ENCODE results near the gene COL5A3. TPM values are rescaled to one million over a fixed set of nuclear protein-coding genes. Genes with fewer than 3 reads are reported as not detected.
"Not testable (repeated sequence)": the region's sequence is repeated elsewhere in the genome, so short reads cannot be mapped to it uniquely, and the experiment has no call there.

The COL5A3 gene
- 0.58 and 0.80 TPM in 2 replicates for total RNA-seq (2014; rRNA removed)
- polyA plus RNA-seq (2012), result 0.18 TPM

DNA sequence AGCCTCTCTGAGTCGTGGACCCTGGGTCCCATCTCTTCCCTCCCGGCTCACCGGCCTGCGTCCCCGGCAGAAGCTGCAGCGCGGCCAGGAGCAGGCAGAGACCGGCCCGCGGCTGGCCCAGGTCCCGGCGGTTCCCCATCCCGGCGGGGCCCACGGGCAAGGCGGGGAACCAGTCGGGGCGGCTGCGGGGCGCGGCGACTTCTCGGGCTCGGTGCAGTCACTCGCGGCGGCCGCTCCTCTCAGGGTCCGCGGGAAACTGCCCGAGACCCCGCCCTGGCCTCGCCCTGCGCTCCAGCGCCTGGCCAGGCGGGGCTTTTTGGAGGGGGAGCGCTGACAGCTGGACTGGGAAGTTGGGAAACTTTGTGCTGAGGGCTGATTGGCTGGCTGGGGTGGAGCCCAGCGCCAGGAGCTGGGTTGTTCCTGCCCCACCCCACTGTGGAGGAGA, at the start of gene COL5A3:
TSS of gene COL5A3 (minus strand) at position 258 of the 445 bp plus-strand sequence. CDS start at position 139, 119 bp downstream.
- no peak for DNase-seq (ENCODE audit: low read depth)

DNA sequence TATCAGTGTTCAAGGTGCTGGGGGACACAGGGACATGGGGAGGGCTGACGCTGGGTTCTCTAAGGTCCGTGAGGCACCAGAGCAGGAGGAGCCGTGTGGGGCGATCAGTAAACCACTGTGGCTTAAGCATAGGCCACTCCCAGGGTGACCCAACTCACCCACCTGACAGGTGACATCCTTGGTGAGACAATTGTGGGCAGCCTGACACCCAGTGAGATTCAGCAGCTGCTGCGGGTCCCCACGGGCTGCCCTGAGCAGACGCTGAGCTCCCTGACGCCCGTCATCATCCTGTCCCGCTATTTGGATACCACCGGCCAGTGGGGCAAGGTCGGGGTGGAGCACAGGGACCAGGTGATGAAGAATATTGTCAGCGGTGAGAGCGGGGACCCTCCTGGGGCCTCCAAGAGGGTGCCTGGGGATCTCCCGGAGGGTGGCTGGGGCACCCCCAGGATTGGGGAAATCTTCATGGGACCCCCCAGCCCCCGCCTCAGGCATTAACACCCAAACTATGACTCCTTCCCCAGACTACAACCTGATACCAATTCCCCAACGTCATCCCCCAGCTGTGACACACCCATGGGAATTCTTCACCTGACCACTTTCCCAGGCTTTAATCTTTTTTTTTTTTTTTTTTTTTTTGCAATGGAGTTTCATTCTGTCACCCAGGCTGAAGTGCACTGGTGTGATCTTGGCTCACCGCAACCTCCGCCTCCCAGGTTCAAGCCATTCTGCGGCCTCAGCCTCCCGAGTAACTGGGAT, 42.5 kb upstream of the COL5A3 start:
- no peak for DNase-seq (ENCODE audit: low read depth)

DNA sequence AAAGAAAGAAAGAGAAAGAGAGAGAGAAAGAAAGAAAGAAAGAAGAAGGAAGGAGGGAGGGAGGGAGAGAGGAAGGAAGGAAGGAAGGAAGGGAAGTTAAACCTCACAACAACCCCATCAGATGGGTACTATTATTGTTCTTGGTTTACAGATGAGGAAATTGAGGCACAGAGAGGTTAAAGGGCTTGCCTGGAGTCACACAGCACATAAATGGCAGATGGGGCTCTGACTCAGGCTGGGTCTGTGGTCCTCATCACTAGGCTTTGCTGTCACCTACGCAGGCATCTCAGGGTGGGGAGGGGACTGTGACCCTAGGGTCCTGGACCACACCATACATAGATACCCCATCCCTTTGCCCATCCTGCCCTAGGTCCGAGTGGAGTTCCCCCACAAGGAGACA, 39.3 kb upstream of the COL5A3 start:
- DNase-seq (ENCODE audit: low read depth), result no peak

DNA sequence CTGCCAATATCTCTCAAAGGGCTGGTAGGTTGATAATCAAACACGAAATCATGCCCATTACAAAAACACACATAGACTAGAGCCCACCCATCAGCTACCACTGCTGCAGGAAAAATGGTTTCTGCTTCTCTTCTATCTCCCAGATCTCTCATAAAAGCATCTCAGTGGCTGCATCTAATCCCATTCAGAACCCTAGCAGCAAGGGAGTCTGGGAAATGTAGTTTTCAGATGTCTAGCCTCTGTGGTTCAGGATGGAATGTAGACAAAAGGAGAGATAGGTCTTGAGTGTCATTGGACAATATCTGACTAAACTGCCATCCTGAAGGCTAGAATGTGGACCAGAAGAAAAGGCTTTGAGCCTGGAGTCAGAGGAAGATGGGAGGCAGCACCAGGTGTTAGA, 35.1 kb upstream of the COL5A3 start:
- no peak for DNase-seq (ENCODE audit: low read depth)

DNA sequence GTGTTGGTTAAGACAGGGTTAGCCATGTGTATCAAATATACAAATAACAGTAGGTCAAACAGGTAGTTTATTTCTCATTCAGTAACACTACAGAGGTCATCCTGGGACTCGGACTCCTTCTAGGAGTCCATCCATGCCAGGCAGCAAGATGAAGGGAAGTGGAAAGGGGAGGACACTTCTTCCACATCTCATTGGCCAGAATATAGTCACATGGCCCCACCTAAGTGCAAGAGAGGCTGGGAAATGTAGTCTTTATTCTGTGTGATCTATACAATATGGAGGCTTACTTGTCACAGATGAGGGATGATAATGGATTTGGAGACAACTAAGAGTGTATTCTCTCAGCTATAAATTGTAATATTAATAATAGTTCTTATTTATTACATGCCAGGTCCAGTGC, 34.1 kb upstream of the COL5A3 start:
- no peak for DNase-seq (ENCODE audit: low read depth)

DNA sequence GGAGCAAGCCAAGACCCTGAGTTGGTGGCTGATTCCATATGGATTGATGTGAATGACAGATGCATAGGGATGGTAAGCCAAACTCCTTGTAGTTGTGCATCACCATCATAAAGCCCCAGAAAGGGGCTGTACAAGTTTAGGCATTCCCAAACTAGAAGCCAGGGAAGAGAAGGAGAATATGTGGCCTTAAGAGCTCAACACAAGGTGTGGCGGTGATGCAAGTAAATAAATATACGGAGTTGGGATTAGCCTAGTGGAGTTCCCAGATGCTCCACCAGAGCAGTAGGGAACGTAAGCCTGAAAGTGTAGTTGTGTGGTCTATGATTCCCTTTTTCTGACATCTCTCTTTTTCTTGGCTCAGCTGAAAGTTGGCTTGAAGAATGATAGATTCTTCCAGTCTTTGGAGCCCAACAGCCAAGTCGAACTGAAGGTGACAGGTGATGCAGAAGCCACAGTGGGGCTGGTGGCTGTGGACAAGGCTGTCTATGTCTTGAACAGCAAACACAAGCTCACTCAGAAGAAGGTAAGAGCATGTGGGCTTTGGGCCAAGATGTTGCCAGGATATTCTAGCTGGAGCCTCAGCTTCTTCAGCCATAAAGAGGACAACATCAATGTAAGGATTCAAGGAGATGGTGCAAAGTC, 33.1 kb upstream of the COL5A3 start:
- peak; percentile 48 for DNase-seq (ENCODE audit: low read depth)

DNA sequence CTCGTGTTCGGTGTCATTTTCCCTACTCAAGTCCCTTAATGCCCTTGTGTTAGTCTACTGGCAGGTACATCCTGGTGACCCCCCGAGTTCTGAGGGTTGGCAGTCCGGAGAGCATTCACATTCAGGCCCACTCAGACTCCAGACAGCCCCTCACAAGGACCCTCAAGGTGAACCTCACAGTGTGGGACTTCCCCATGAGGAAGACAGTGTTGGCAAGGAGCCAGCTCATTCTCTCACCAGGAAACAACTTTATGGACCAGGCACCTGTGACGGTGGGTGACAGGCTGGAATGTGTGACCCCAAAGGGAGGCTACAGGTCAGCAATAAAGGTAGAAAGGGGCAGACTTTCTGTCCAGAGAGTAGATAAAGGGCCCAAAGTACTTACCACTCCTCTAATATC, 27.5 kb upstream of the COL5A3 start:
- DNase-seq (ENCODE audit: low read depth), result no peak

DNA sequence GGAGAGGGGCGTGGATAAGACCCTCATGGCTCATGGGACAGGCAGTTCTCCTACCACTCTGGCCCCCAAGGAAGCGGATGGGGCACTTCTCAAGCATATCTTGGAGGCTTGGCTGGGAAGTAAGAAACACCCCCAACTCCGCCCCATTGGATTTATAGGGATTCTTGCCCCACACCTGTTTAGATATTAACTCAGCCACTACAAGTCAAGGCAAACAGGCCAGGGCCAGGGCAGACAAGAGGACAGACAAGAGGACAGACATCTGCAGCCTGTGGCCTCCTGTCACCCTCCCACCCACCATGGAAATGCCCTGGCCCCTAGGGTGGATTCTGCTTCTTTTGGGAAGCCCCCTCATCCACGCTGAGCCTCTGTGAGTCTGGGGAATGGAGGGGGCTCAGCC, 27.1 kb upstream of the COL5A3 start:
- DNase-seq (ENCODE audit: low read depth), result no peak

DNA sequence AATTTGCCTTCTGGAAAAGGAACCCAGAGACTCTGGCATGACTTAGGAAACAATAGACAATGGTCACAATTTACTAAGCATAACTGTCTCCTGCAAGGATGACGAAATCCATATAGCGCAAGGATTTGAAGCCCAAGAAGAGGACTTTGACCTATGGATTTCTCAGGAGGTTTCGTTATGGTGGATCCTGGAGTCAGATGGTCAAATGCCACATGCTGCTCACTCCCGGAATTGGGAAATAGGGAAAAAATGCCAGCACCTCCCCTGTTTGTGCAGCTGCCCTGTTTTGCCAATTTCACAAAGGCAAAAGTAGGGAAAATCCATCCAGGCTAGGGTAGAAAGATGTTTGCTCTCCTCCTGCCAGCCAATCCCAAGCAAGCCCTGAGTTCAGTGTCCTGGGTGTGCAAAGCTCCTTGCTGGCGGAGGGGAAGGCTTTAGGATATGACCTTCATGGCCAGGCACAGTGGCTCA, 26.3 kb upstream of the COL5A3 start:
- peak; percentile 72 for DNase-seq (ENCODE audit: low read depth)

DNA sequence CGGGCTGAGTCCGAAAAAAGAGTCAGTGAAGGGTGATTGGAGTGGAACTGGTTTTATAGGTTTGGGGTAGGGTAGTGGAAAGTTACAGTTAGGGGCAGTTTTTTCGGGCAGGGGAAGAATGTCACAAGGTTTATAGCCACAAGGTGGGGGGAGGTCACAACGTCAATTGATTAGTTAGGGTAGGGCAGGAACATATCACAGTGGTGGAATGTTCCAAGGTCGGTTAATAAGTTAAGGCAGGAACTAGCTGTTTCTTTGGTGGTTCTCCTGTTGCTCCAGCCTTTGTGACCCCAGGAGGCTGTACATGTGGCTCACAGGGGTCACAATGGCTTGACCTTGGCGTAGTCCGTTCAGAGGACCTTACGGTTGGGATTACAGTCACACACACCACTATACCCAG, 23.3 kb upstream of the COL5A3 start:
- no peak for DNase-seq (ENCODE audit: low read depth)

DNA sequence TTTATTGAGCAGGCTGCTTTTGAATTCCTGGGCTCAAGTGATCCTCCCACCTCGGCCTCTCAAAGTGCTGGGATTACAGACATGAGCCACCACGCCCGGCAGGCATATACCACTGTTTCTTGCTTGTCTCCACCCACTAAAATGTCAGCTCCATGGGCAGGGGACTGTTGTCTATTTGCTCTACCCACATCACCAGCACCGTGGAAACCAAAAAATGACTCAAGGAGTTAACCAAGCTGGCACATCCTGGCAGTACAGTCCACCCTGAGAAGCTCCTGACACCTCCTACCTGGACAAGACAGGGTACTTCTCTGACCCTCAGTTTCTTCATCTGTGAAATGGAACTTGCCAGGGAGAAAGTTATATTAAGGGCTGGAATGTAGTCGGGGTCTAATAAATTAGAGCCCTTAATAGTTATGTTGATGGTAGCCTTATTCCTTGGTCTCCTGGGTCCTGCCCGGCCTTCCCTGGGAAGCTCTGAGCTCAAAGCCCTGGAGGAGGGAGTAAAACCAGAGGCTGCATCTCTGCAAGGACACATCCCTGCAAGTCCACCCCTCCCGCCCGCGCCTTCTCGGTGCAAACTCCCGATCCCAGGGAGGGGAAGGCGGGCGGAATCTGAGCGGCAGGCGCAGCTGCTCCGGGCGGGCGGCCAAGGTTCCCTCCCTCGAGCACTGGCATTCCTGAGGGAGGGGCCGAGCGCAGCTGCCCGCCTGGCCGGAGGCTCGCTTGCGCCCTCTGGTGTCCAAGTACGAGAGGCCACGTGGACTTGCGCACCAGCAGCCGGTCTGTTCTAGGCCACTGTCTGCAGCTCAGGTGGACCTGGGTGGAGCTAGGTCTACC, 17.1 kb upstream of the COL5A3 start:
- DNase-seq (ENCODE audit: low read depth), result peak; percentile 92

DNA sequence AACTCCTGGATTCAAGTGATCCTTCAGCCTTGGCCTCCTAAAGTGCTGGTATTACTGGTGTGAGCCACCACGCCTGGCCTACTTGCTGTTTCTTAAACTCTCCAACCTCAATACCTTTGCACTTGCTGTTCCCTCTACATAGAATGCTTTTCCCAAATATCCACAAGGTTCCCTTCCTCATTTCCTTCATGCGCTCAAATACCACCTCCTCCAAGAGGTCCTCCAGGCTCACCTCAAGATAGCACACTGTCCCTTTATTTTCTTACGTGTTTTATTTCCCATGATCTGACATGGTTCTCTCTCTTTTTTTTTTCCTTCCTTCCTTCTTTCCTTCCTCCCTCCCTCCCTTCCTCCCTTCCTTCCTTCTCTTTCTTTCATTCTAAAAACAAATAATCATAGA, 16.4 kb upstream of the COL5A3 start:
- no peak for DNase-seq (ENCODE audit: low read depth)

DNA sequence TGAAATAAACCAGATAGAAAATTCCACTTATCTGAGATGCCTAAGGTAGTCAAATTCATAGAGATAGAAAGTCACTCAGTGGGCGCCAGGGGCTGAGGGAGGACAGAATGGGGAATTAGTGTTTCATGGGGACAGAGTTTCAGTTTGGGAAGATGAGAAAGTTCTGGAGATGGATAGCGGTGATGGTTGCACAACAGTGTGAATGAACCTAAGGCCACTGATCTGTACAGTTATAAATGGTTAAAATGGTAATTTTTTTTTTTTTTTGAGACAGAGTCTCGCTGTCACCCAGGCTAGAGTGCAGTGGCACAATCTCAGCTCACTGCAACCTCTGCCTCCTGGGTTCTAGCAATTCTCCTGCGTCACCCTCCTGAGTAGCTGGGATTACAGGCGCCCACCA, 12.8 kb upstream of the COL5A3 start:
- DNase-seq (ENCODE audit: low read depth), result not testable (repeated sequence)

DNA sequence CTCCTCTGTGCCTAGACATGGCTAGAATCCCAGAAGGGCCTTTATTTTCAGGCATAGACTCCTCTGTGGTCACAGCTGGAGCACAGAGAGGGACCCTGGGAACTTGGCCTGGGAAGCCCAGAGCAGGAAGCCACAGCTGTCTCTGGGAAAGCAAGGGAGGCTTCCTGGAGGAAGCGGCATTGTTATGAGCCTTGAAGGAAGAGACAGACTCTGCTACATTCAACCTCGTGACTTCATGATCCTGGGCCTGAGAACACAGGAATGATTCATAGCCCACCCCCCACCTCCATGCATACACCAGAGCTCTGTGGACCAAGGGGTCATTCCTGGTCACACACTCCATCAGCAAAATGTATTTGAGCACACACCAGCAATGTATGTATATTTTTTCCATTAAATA, 11.6 kb upstream of the COL5A3 start:
- DNase-seq (ENCODE audit: low read depth), result no peak

DNA sequence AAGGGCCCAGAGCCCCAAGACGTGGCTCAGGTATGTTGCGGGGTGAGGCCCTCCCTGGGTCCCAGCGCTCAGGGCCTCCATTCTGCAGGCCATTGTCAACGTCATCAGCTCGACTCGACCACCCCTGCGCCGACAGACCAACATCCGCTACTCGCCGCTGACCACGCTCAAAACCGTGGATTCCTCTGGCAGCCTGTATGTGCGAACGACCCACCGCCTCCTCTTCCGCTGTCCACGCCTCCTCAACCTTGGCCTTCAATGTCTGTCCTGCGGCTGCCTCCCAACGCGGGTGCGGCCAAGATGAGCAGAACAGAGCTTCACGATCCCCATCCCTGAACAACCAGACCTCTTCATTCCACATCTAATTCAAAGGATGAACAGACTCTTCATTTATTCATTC, 11.1 kb upstream of the COL5A3 start:
- DNase-seq (ENCODE audit: low read depth), result no peak

DNA sequence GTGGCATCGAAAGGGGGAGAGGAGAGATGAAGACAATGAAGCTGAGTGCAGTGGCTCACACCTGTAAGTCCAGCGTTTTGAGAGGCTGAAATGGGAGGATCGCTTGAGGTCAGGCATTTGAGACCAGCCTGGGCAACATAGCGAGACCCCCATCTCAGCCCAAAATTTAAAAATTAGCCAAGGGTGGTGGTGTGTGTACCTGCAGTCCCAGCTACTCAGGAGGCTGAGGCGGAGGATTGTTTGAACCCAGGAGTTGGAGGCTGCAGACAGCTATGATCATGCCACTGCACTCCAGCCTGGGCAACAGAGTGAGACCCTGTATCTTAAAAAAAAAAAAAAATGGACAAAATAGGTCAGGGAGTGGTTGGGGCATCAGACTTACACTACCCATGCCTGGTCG, 10.5 kb upstream of the COL5A3 start:
- no peak for DNase-seq (ENCODE audit: low read depth)

DNA sequence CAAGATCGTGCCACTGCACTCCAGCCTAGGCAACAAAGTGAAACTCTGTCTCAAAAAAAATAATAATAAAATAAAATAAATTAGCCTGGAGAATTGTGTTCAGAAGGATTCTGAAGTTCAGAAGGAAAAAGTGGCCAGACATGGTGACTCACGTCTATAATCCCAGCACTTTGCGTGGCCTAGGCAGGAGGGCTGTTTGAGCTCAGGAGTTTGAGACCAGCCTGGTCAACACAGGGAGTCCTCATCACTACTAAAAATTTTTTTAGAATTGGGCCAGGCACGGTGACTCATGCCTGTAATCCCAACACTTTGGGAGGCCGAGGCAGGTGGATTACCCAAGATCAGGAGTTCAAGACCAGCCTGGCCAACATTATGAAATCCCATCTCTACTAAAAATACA, 8.9 kb upstream of the COL5A3 start:
- no peak for DNase-seq (ENCODE audit: low read depth)

DNA sequence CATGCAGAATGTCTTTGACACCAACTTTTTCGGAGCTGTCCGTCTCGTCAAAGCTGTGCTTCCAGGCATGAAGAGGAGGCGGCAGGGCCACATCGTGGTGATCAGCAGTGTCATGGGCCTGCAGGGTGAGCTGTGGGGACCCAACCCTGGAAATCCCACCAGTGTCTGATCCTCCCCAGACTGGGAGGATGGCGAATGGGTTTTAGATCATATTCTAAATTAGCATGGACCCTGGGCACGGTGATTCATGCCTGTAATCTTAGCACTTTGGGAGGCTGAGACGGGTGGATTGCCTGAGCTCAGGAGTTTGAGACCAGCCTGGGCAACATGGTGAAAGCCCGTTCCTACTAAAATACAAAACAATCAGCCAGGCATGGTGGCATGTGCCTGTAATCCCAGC, 8.5 kb upstream of the COL5A3 start:
- DNase-seq (ENCODE audit: low read depth), result no peak

DNA sequence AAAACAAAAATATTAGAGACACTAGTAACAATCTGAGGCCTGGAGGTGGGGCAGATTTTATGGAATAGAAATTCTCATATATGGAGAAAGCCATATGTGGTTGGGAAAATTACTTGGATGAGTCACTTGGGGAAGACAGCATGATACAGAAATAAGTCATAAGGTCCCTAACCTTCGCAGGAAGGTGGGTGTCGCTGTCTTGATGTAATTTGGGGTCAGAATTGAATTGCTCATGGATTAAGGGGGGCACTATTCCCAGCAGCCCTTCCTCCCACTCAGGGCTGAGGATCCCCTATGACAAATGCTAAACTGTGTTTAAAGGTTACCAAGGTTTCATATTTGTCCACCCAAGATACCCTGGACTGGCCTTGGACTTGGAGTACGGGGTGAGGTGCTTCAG, 8.0 kb upstream of the COL5A3 start:
- peak; percentile 52 for DNase-seq (ENCODE audit: low read depth)

DNA sequence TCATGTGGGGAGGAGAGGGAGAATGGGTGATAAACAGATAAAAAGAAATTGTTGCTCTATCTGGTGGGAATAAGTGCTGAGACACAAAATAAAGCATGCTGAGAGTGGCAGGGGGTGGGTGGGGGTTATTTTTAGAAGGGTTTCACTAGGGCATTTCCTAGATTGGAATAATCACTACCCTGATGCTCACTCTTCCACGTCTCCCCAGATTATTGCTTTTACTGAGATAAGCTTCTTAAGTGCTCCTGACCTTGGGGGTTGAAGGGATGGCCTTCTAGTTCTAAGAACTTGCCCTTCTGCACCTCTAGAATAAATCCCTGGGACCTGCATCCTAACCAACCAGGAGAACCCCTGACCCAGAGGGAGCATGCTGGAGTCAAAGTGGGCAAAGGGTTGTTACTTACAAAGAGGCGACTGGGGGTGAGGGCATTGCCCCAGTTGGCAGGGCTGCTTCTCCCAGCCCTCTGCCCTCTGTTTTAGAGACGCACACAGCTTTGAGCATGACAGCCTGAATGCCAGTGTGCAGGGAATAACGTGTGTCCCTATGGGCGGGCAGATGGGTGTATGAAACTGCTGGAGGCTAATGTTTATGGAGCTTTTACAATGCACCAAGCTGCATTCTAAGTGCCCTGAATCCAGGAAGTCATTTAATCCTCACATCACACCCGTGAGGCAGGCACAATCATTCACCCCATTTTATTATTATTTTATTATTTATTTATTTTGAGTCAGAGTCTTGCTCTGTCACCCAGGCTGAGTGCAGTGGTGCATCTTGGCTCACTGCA, 3.7 kb upstream of the COL5A3 start:
- no peak for DNase-seq (ENCODE audit: low read depth)

DNA sequence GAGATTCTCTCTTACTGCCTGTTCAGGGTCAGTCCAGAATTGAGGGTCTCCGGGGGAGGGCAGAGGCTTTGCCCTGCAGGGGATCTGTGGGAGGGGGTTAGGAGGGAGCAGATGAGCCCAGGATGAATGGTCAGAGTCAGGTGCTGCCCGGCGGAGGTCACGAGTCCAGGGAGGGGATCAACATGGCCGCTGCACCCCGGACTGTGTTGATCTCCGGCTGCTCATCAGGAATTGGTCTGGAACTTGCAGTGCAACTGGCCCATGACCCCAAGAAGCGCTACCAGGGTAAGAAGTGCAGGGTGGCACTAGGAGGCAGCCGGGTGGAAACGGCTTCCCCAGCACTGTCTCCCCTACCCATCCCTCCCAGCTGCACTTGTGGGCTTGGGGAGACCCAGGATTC, 3.0 kb upstream of the COL5A3 start, which contains the start of gene RDH8:
TSS of gene RDH8 (plus strand) at position 168 of the 400 bp plus-strand sequence. CDS start at position 183, 15 bp downstream.
- no peak for DNase-seq (ENCODE audit: low read depth)

Data from LHCN-M2 (cell line).